ENCODE results near the gene MARK1.

DNA sequence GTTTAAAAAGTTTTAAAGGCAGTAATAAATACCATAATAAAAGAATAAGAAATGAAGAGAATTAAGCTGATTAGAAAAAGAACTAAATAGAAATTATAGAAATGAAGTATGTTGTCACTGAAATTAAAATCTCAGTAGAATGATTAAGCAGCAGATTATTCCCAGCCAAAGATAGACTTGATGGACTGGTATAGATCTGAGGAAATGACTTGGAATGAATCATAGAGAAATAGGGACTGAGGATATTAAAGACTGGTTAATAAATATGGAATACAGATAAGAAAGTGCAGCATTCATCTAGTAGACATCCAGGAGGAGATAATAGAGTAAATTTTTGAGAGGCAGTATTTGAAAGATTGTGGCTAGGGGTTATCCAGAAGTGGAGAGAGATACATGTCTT is 28.7 kb downstream of the MARK1 start:
- TF ChIP-seq, protein P1, sequence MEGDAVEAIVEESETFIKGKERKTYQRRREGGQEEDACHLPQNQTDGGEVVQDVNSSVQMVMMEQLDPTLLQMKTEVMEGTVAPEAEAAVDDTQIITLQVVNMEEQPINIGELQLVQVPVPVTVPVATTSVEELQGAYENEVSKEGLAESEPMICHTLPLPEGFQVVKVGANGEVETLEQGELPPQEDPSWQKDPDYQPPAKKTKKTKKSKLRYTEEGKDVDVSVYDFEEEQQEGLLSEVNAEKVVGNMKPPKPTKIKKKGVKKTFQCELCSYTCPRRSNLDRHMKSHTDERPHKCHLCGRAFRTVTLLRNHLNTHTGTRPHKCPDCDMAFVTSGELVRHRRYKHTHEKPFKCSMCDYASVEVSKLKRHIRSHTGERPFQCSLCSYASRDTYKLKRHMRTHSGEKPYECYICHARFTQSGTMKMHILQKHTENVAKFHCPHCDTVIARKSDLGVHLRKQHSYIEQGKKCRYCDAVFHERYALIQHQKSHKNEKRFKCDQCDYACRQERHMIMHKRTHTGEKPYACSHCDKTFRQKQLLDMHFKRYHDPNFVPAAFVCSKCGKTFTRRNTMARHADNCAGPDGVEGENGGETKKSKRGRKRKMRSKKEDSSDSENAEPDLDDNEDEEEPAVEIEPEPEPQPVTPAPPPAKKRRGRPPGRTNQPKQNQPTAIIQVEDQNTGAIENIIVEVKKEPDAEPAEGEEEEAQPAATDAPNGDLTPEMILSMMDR (conservative IDR thresholded peaks at IDR 0.05 in 1 of 2, IDR thresholded peaks at IDR 0.05 in 1 of 2; ENCODE audit: low read depth in 1 of 2, low read length in 2 of 2), result no peak
- no peak for TF ChIP-seq EZH2 (IDR thresholded peaks at IDR 0.05; ENCODE audit: low read length, missing control alignments)
